Measurements from ENCODE around the gene MT1B.

DNA sequence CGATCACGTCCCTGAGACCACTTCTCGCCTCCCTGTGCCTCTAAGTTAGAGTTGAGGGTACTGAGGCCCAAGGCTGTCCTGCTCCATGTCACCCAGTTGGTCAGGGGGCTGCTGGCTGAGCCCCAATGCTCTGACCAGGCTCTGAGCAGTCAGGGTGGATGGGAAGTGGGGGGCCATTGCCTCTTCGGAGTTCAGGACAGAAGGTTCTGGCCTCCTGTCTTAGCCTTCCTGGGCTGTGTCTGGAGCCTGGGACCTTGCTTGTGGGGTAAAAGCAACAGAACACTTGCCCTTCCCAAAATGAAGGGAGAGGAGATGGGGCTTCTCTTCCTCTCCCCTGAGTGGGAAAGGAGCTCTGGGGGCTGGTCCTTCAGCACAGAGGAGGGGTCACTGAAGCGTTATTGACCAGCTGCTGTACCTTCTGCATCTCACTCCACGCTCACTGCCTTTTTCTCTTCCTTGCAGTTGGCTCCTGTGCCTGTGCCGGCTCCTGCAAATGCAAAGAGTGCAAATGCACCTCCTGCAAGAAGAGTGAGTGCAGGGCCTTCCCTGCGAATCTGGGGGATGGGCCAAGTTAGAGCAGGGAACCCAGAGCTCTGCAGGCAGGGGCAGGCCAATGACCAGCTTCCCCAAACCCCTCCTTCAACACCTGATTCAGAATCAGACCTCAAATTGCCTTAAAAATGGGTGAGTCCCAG is 31.2 kb downstream of the MT1B start:
- TF ChIP-seq, protein P1, sequence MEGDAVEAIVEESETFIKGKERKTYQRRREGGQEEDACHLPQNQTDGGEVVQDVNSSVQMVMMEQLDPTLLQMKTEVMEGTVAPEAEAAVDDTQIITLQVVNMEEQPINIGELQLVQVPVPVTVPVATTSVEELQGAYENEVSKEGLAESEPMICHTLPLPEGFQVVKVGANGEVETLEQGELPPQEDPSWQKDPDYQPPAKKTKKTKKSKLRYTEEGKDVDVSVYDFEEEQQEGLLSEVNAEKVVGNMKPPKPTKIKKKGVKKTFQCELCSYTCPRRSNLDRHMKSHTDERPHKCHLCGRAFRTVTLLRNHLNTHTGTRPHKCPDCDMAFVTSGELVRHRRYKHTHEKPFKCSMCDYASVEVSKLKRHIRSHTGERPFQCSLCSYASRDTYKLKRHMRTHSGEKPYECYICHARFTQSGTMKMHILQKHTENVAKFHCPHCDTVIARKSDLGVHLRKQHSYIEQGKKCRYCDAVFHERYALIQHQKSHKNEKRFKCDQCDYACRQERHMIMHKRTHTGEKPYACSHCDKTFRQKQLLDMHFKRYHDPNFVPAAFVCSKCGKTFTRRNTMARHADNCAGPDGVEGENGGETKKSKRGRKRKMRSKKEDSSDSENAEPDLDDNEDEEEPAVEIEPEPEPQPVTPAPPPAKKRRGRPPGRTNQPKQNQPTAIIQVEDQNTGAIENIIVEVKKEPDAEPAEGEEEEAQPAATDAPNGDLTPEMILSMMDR (IDR thresholded peaks at IDR 0.05) = no peak
- TF ChIP-seq POLR2AphosphoS5 (IDR thresholded peaks at IDR 0.05) = no peak
